GM23338 (cell line): ENCODE data around the gene NUB1. TPM values are rescaled to one million over a fixed set of nuclear protein-coding genes. Genes with fewer than 3 reads are reported as not detected.

Experiments
- ATAC-seq: fragments of 200-7000 bp; cut with Tn5 transposase; 3 replicates; pipeline ENCODE4 v1.9.1; 2020
- DNase-seq: peaks from one replicate; pipeline ENCODE4 v3.0.0-alpha.2; 2015; ENCODE audit warnings: low spot score
- H2AFZ ChIP-seq: fragments of 200-600 bp; sonication (generic); 2 replicates; pipeline ENCODE4 v1.8.0; 2016; ENCODE audit warnings: antibody characterized with exemption, mild to moderate bottlenecking, moderate library complexity
- H3F3A ChIP-seq: fragments of 200-600 bp; sonication (generic); replicated peaks from 2 replicates; pipeline ENCODE4 v1.8.0; 2017; ENCODE audit warnings: antibody characterized with exemption, mixed run types, low read depth
- H3K27ac ChIP-seq: fragments of 200-600 bp; sonication (generic); 2 replicates; pipeline ENCODE4 v1.6.1; 2016; ENCODE audit warnings: low read depth
- H3K27me3 ChIP-seq: fragments of 200-600 bp; sonication (generic); 2 replicates; pipeline ENCODE4 v1.8.0; 2016; ENCODE audit warnings: mild to moderate bottlenecking, mixed run types, moderate library complexity; ENCODE audit not compliant: insufficient read depth
- H3K36me3 ChIP-seq: fragments of 200-600 bp; sonication (generic); 2 replicates; pipeline ENCODE4 v1.8.0; 2016; ENCODE audit warnings: mild to moderate bottlenecking; ENCODE audit not compliant: insufficient read depth
- H3K4me1 ChIP-seq: fragments of 200-600 bp; sonication (generic); 2 replicates; pipeline ENCODE4 v1.8.0; 2016; ENCODE audit warnings: mild to moderate bottlenecking, moderate library complexity; ENCODE audit not compliant: insufficient read depth
- H3K4me2 ChIP-seq: fragments of 200-600 bp; sonication (generic); 2 replicates; pipeline ENCODE4 v1.7.1; 2017; ENCODE audit warnings: mixed run types
- H3K4me3 ChIP-seq: fragments of 200-600 bp; sonication (generic); 2 replicates; pipeline ENCODE4 v1.6.1; 2016; ENCODE audit warnings: mixed run types
- H3K79me2 ChIP-seq: fragments of 200-600 bp; sonication (generic); replicated peaks from 2 replicates; pipeline ENCODE4 v1.8.0; 2017; ENCODE audit warnings: mild to moderate bottlenecking; ENCODE audit not compliant: insufficient read depth
- H3K9me2 ChIP-seq: fragments of 200-600 bp; sonication (generic); 2 replicates; pipeline ENCODE4 v1.8.0; 2017; ENCODE audit not compliant: insufficient read depth
- H4K20me1 ChIP-seq: fragments of 200-600 bp; sonication (generic); replicated peaks from 2 replicates; pipeline ENCODE4 v1.8.0; 2017; ENCODE audit warnings: mild to moderate bottlenecking; ENCODE audit not compliant: insufficient read depth
- H3K27ac Mint-ChIP-seq: 2 replicates; pipeline ENCODE4 v1.8.0; 2020; ENCODE audit warnings: inconsistent platforms, mild to moderate bottlenecking, moderate library complexity, mixed read lengths
- H3K27me3 Mint-ChIP-seq: 3 replicates; pipeline ENCODE4 v1.8.0; 2022; ENCODE audit warnings: low read depth, mild to moderate bottlenecking, moderate library complexity, mixed read lengths, inconsistent platforms; ENCODE audit not compliant: insufficient read depth, poor library complexity
- H3K36me3 Mint-ChIP-seq: 3 replicates; pipeline ENCODE4 v1.8.0; 2021; ENCODE audit warnings: low read depth, mild to moderate bottlenecking, inconsistent platforms, moderate library complexity, mixed read lengths
- H3K4me1 Mint-ChIP-seq: 3 replicates; pipeline ENCODE4 v1.8.0; 2020; ENCODE audit warnings: mild to moderate bottlenecking, inconsistent platforms, mixed read lengths
- H3K4me3 Mint-ChIP-seq: 3 replicates; pipeline ENCODE4 v1.8.0; 2021; ENCODE audit warnings: moderate library complexity, mild to moderate bottlenecking, inconsistent platforms, mixed read lengths
- H3K9me3 Mint-ChIP-seq: 3 replicates; pipeline ENCODE4 v1.8.0; 2020; ENCODE audit warnings: moderate library complexity, mild to moderate bottlenecking, inconsistent platforms, mixed read lengths
- CREB1 ChIP-seq: fragments of 250-450 bp; sonication (Bioruptor Pico); IDR thresholded peaks from 2 replicates; pipeline ENCODE4 v1.5.0; 2020; ENCODE audit warnings: low read depth, mild to moderate bottlenecking, moderate library complexity
- EZH2 ChIP-seq: fragments of 200-600 bp; sonication (generic); IDR thresholded peaks from one replicate; pipeline ENCODE4 v1.8.0; 2017; ENCODE audit warnings: antibody characterized with exemption, mild to moderate bottlenecking, low read depth; ENCODE audit not compliant: unreplicated experiment
- EZH2phosphoT487 ChIP-seq: fragments of 200-600 bp; sonication (generic); IDR thresholded peaks from one replicate; pipeline ENCODE4 v1.8.1; 2018; ENCODE audit warnings: antibody characterized with exemption; ENCODE audit not compliant: unreplicated experiment
- JUNB ChIP-seq: IDR thresholded peaks from one replicate; pipeline ENCODE4 v1.6.1; 2016; ENCODE audit warnings: antibody characterized with exemption; ENCODE audit not compliant: unreplicated experiment
- NANOG ChIP-seq: IDR thresholded peaks from 2 replicates; pipeline ENCODE4 v1.6.1; 2016; ENCODE audit warnings: antibody characterized with exemption, borderline replicate concordance
- POLR2AphosphoS5 ChIP-seq: IDR thresholded peaks from 2 replicates; pipeline ENCODE4 v1.6.1; 2016; ENCODE audit warnings: antibody characterized with exemption, low read depth
- REST ChIP-seq: IDR thresholded peaks from one replicate; pipeline ENCODE4 v1.6.1; 2018; ENCODE audit warnings: antibody characterized with exemption; ENCODE audit not compliant: unreplicated experiment
- STAT1 ChIP-seq: IDR thresholded peaks from one replicate; pipeline ENCODE4 v1.6.1; 2016; ENCODE audit warnings: antibody characterized with exemption; ENCODE audit not compliant: unreplicated experiment
- ZNF114 ChIP-seq: fragments of 250-450 bp; sonication (Bioruptor Pico); IDR thresholded peaks from 2 replicates; pipeline ENCODE4 v1.5.0; 2020; ENCODE audit warnings: mild to moderate bottlenecking, moderate library complexity
- ZNF331 ChIP-seq: fragments of 250-450 bp; sonication (Bioruptor Pico); IDR thresholded peaks from 2 replicates; pipeline ENCODE4 v1.5.0; 2020; ENCODE audit warnings: low read depth, mild to moderate bottlenecking, moderate library complexity
- polyA plus RNA-seq: library from polyadenylated mRNA; unstranded; fragments of >200 nt; fragmentation: Nextera tagmentation; extraction: Ambion mirVana; gene quantifications from 2 replicates; pipeline ENCODE4 v1.2.1, GENCODE V29; 2016
- total RNA-seq: library from RNA; depleted of rRNA; stranded (reverse); fragments of >200 nt; shearing (Covaris generic); gene quantifications from 2 replicates; pipeline ENCODE4 v1.2.3, GENCODE V29; 2014
- TF ChIP-seq, protein P1 (sequence below): IDR thresholded peaks from 2 replicates; pipeline ENCODE4 v1.6.1; 2016; ENCODE audit warnings: antibody characterized with exemption

The NUB1 gene
- total and polyA plus RNA-seq, 2 experiments from 2014 or later = 31.8 to 42.3 TPM

DNA sequence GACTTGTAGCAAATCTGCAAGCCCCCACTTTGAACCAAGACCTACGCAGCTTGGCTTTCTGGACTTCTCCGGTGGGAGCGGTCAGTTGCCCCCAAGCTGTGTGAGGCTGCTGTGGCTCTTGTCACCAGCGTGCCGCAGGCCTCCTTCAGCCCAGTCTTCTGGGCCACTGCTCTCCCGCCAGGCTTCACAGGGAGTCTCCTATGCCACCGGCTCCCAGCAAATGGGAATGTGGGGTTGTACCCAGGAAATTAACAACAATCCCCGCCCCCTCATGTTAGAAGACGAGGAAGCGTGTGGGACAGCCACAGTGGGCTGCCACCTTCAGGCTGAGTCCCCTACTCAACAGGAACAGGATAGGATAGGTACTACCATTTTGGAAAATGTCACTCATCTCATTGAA is 64.0 kb downstream of the NUB1 start:
- H3K9me2 ChIP-seq = no peaks in the 10 kb centered on the region
- no peak overlapping the region for H2AFZ ChIP-seq
- peaks cover 7% of the 10 kb centered on the region for H3K4me1 ChIP-seq
- H3K27me3 ChIP-seq = 0 out of 2 replicates have a peak, but pooled peaks cover 3% of the 10 kb centered on the region
- H3K79me2 ChIP-seq = no peaks in the 10 kb centered on the region; the same call in 1 of the 2 replicates
- no peaks in the 10 kb centered on the region; the same call in 2 of the 3 replicates for H3K36me3 Mint-ChIP-seq
- no peaks in the 10 kb centered on the region for H3K9me3 Mint-ChIP-seq
- H3K27me3 Mint-ChIP-seq = peaks cover 22% of the 10 kb centered on the region
- TF ChIP-seq ZNF114 (CRISPR knock-in tag) (no peak), EZH2phosphoT487 (no peak)
- TF ChIP-seq, protein P1, sequence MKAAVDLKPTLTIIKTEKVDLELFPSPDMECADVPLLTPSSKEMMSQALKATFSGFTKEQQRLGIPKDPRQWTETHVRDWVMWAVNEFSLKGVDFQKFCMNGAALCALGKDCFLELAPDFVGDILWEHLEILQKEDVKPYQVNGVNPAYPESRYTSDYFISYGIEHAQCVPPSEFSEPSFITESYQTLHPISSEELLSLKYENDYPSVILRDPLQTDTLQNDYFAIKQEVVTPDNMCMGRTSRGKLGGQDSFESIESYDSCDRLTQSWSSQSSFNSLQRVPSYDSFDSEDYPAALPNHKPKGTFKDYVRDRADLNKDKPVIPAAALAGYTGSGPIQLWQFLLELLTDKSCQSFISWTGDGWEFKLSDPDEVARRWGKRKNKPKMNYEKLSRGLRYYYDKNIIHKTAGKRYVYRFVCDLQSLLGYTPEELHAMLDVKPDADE = no peak
- ATAC-seq = no peak
- H3K27ac Mint-ChIP-seq = no peak overlapping the region
- H3K27ac ChIP-seq = no peak overlapping the region
- H3K4me3 ChIP-seq = no peak overlapping the region
- H3K4me1 Mint-ChIP-seq = peaks cover 33% of the 10 kb centered on the region
- no peaks in the 10 kb centered on the region; the same call in 1 of the 2 replicates for H4K20me1 ChIP-seq
- no peak overlapping the region for H3K4me2 ChIP-seq
- no peak overlapping the region for H3K4me3 Mint-ChIP-seq
- H3F3A ChIP-seq = peaks cover 8% of the 10 kb centered on the region; the same call in 1 of the 2 replicates
- no peak for DNase-seq
- no peaks in the 10 kb centered on the region for H3K36me3 ChIP-seq

DNA sequence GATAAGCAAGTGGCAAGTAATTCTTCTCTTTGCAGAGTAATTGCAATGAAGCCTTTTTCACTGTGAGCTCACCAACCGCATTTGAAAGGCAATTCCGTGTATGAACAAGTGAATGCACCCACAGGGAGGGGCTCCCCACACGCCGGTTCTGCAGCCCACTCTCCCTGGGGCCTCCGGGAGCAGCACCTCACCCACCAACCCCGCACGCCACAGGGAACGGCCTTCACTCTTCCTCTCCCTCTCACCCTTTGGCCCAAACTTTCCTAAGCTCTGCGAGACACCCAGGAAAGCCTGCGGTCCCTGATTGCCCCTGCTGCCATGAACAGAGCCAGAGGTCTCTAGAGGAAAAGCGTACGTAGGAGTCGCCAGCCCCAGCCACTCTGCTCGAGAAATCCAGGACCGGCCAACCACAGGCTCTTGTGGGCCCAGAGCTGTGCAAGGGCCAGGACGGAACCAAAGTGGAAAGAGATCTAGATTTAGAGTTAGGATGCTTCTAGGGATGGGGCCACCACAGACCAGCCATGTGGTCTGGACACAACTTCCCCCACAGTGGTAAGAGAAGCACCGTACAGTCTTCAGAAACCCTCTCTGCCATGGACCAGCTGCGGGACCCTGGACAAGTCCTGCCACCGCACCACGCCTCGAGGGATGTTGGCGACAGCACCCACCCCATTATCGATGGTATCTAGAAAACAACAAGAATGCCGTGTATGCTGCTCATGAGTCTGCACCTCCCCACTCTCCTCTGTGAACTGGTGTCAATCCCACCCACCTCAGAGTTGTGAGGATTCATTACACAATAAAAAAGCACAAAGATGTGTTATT is 64.7 kb downstream of the NUB1 start:
- Histone ChIP-seq H3K79me2 (no peaks in the 10 kb centered on the region; the same call in 1 of the 2 replicates), H3K36me3 (no peaks in the 10 kb centered on the region), H3K4me3 (no peak overlapping the region), H3K4me2 (no peak overlapping the region), H3K4me1 (peaks cover 14% of the 10 kb centered on the region), H2AFZ (no peak overlapping the region), H3K27ac (no peak overlapping the region), H3K9me2 (no peaks in the 10 kb centered on the region), H4K20me1 (no peaks in the 10 kb centered on the region; the same call in 1 of the 2 replicates), H3F3A (peaks cover 5% of the 10 kb centered on the region; the same call in 1 of the 2 replicates), H3K27me3 (peaks cover 9% of the 10 kb centered on the region)
- peaks cover 33% of the 10 kb centered on the region for H3K4me1 Mint-ChIP-seq
- DNase-seq (no peak), ATAC-seq (no peak)
- H3K36me3 Mint-ChIP-seq = no peaks in the 10 kb centered on the region; the same call in 2 of the 3 replicates
- H3K27me3 Mint-ChIP-seq = peaks cover 28% of the 10 kb centered on the region
- H3K9me3 Mint-ChIP-seq = 0 out of 3 replicates have a peak, but pooled peaks cover 2% of the 10 kb centered on the region
- H3K4me3 Mint-ChIP-seq = no peak overlapping the region
- no peak overlapping the region for H3K27ac Mint-ChIP-seq
- no peak for TF ChIP-seq NANOG
- TF ChIP-seq, protein P1 = no peak
- TF ChIP-seq EZH2phosphoT487 = no peak
- no peak for TF ChIP-seq JUNB
- no peak for TF ChIP-seq POLR2AphosphoS5
- no peak for TF ChIP-seq REST
- no peak for TF ChIP-seq STAT1
- TF ChIP-seq ZNF331 (CRISPR knock-in tag) = no peak
- TF ChIP-seq ZNF114 (CRISPR knock-in tag) = no peak
- no peak for TF ChIP-seq CREB1 (CRISPR knock-in tag)
- TF ChIP-seq EZH2 = no peak
